HG03045 (cell line): ENCODE data around the gene VCY1B.
"Not testable (repeated sequence)": the region's sequence is repeated elsewhere in the genome, so short reads cannot be mapped to it uniquely, and the experiment has no call there.

Experiments used
- ATAC-seq: cut with Tn5 transposase; IDR thresholded peaks from one replicate; pipeline ENCODE4 v1.9.1; 2021; ENCODE audit warnings: mild to moderate bottlenecking, moderate library complexity; ENCODE audit not compliant: unreplicated experiment

VCY1B gene

DNA sequence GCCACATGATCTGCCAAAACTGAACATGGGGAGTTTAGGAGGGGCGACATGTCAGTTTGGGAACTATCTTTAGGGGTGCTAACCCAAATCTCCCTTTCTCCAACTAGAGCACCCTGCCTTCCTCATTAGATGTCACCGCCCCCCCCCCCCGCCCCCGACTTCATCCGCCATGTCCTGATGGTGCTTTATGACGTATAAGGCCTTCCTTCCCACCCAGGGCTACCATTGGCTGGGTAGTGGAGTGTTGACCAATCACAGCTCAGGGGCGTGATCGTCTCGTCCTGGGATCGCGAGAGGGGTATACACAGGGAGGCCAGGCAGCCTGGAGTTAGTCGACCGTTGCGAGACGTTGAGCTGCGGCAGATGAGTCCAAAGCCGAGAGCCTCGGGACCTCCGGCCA is at the start of gene VCY1B:
Gene VCY1B (plus strand): TSS at position 301 of the 400 bp plus-strand sequence. CDS start 63 bp downstream, at position 364.
- ATAC-seq = not testable (repeated sequence)

DNA sequence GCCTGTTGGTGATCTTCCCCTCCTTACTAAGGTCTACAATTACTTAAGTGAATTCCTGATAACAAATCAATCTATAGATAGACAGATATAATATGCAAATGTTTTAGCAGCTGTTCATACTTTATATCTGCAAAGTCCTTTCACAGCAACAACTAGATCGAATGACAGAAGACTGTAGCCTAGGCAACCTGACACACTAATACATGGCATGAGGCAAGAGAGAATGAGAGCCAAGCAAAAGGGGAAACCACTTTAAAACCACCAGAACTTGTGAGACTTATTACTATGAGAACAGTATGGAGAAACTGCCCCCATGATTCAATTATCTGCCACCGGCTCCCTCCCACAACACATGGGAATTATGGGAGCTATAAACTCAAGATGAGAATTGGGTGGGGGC is 44.1 kb upstream of the VCY1B start:
- ATAC-seq = not testable (repeated sequence)

DNA sequence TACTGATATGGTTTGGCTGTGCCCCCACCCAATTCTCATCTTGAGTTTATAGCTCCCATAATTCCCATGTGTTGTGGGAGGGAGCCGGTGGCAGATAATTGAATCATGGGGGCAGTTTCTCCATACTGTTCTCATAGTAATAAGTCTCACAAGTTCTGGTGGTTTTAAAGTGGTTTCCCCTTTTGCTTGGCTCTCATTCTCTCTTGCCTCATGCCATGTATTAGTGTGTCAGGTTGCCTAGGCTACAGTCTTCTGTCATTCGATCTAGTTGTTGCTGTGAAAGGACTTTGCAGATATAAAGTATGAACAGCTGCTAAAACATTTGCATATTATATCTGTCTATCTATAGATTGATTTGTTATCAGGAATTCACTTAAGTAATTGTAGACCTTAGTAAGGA is 25.6 kb upstream of the VCY1B start:
- not testable (repeated sequence) for ATAC-seq

DNA sequence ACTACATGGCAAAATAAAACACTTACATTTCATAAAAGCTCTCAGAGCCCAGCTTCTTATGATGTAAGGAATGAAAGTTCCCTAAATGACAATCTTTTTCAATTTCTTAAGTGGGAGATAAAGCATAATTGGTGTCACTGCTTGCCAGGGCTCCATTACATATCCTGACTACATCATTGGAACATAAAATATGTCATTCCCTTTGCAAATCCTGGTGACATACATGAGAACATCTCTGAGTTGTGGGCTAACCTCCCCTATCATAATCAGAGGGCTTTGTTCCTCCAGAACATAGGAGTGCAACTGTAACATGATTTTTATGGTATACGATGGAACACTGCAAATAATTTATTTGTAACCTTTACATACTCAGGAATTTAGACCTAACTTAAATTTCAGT is 29.9 kb downstream of the VCY1B start:
- ATAC-seq = no peak
